B cell (primary cell): Measurements from ENCODE around the gene NPHP4. TPM values are rescaled to one million over a fixed set of nuclear protein-coding genes. Genes with fewer than 3 reads are reported as not detected.

Source experiments
- ATAC-seq: fragments of 200-7000 bp; cut with Tn5 transposase; one replicate; pipeline ENCODE4 v1.10.0; 2021; ENCODE audit warnings: low read depth, mild to moderate bottlenecking, moderate number of reproducible peaks, moderate library complexity
- CTCF ChIA-PET: fragments of 350-600 bp; sonication (Branson Sonifier 250); formaldehyde crosslinking; loops from one replicate; lab custom pipeline; 2021; ENCODE audit warnings: antibody characterized with exemption, inconsistent platforms; lab: Charles Lee
- POLR2A ChIA-PET: fragments of 350-600 bp; sonication (Branson Sonifier 250); formaldehyde crosslinking; loops from one replicate; lab custom pipeline; 2021; ENCODE audit warnings: antibody characterized with exemption; lab: Charles Lee
- DNase-seq: peaks from one replicate; pipeline ENCODE4 v3.0.0; 2013
- H2AFZ ChIP-seq: 2 replicates; pipeline ENCODE4 v1.6.1; 2012; ENCODE audit warnings: mild to moderate bottlenecking, low read depth, low read length; ENCODE audit not compliant: insufficient read depth, poor library complexity, severe bottlenecking
- H3K27ac ChIP-seq, 2 donors: 1 replicate in 1 of 2; 2 replicates in 1 of 2; pipeline ENCODE4 v1.5.1; 2012 to 2013; ENCODE audit warnings: low read length in 2 of 2, mild to moderate bottlenecking in 2 of 2, moderate library complexity in 1 of 2
- H3K27me3 ChIP-seq, 4 experiments: fragments of 200-600 bp in 1 of 4; sonication (generic) in 1 of 4; replicated peaks in 1 of 4; 1 replicate in 2 of 4; 2 replicates in 2 of 4; pipeline versions ENCODE4 v1.6.1 to v1.7.0; 2013 to 2016; ENCODE audit warnings: low read length in 3 of 4, mild to moderate bottlenecking in 2 of 4, mixed read lengths in 1 of 4, moderate library complexity in 1 of 4; ENCODE audit not compliant: insufficient read depth in 4 of 4, control insufficient read depth in 3 of 4; ENCODE audit errors: control extremely low read depth in 1 of 4
- H3K36me3 ChIP-seq, 2 experiments: replicated peaks in 1 of 2; 1 replicate in 1 of 2; 2 replicates in 1 of 2; pipeline versions ENCODE4 v1.6.1 to v1.7.1; 2013; ENCODE audit warnings: low read length in 1 of 2; ENCODE audit not compliant: insufficient read depth in 2 of 2, control insufficient read depth in 1 of 2; ENCODE audit errors: control extremely low read depth in 1 of 2, extremely low read depth in 1 of 2
- H3K4me1 ChIP-seq, 2 donors: fragments of 200-600 bp in 1 of 2; sonication (generic) in 1 of 2; 1 replicate in 1 of 2; 2 replicates in 1 of 2; pipeline versions ENCODE4 v1.5.1 to v1.6.1; 2013 to 2017; ENCODE audit warnings: low read length in 2 of 2; ENCODE audit not compliant: control insufficient read depth in 2 of 2, insufficient read depth in 2 of 2
- H3K4me2 ChIP-seq: replicated peaks from 2 replicates; pipeline ENCODE3; 2012; ENCODE audit warnings: mild to moderate bottlenecking, low read depth, low read length; ENCODE audit not compliant: poor library complexity, severe bottlenecking
- H3K4me3 ChIP-seq, 5 experiments: fragments of 200-600 bp in 1 of 5; sonication (generic) in 1 of 5; 1 replicate in 3 of 5; 2 replicates in 2 of 5; pipeline versions ENCODE4 v1.5.1 to v1.7.0; 2011 to 2016; ENCODE audit warnings: low read length in 4 of 5, mild to moderate bottlenecking in 4 of 5, low read depth in 2 of 5, control low read depth in 1 of 5, moderate library complexity in 1 of 5; ENCODE audit not compliant: insufficient read depth in 1 of 5; ENCODE audit errors: control extremely low read depth in 1 of 5, extremely low read depth in 1 of 5
- H3K79me2 ChIP-seq: fragments of 200-600 bp; sonication (generic); one replicate; pipeline ENCODE4 v1.6.0; 2016; ENCODE audit warnings: low read length; ENCODE audit not compliant: control insufficient read depth, insufficient read depth
- H3K9ac ChIP-seq: fragments of 200-600 bp; sonication (generic); 2 replicates; pipeline ENCODE4 v1.6.1; 2017; ENCODE audit warnings: mild to moderate bottlenecking, low read length, moderate library complexity
- H3K9me3 ChIP-seq, 3 donors: one replicate each; pipeline versions ENCODE4 v1.6.1 to v1.7.1; 2013; ENCODE audit warnings: low read length in 2 of 3; ENCODE audit not compliant: control insufficient read depth in 2 of 3, insufficient read depth in 1 of 3; ENCODE audit errors: control extremely low read depth in 1 of 3
- H4K20me1 ChIP-seq: 2 replicates; pipeline ENCODE4 v1.6.0; 2012; ENCODE audit warnings: mild to moderate bottlenecking, low read length; ENCODE audit not compliant: insufficient read depth, control insufficient read depth, poor library complexity, severe bottlenecking
- H3K27ac Mint-ChIP-seq: one replicate; pipeline ENCODE4 v1.8.0; 2021; ENCODE audit warnings: mixed read lengths
- H3K27me3 Mint-ChIP-seq: one replicate; pipeline ENCODE4 v1.8.0; 2021; ENCODE audit warnings: mixed read lengths
- H3K4me1 Mint-ChIP-seq: one replicate; pipeline ENCODE4 v1.8.0; 2021; ENCODE audit warnings: mixed read lengths
- H3K4me3 Mint-ChIP-seq: one replicate; pipeline ENCODE4 v1.8.0; 2021; ENCODE audit warnings: mixed read lengths
- H3K9me3 Mint-ChIP-seq: one replicate; pipeline ENCODE4 v1.8.0; 2022; ENCODE audit warnings: mixed read lengths; ENCODE audit not compliant: insufficient read depth
- EZH2 ChIP-seq: IDR thresholded peaks from 2 replicates; pipeline ENCODE4 v1.6.1; 2012; ENCODE audit warnings: borderline replicate concordance, low read depth, mild to moderate bottlenecking, moderate library complexity, low read length; ENCODE audit not compliant: insufficient read depth, poor library complexity, severe bottlenecking
- WGBS: methylation state at CpG from one replicate; pipeline ENCODE4 v1.1.5; 2013; ENCODE audit warnings: missing lambda C conversion rate; ENCODE audit not compliant: insufficient coverage; 5-methylcytosine and 5-hydroxymethylcytosine counted together
- intact Hi-C: fragments of 100-400 bp; cut with micrococcal nuclease; formaldehyde crosslinking; loops from one replicate; pipeline ENCODE4 v1.10.0; 2022
- polyA plus RNA-seq: library from polyadenylated mRNA; depleted of rRNA; stranded (reverse); fragments of >200 nt; gene quantifications from 2 replicates; pipeline ENCODE4 v1.2.3, GENCODE V29; 2012
- total RNA-seq, 2 donors: library from RNA; stranded (reverse); fragments of 120-200 nt in 1 of 2; gene quantifications; 1 replicate in 1 of 2; 2 replicates in 1 of 2; pipeline versions ENCODE4 v1.2.3 to v1.2.4, GENCODE V29; 2013 to 2022
- TF ChIP-seq, protein P1 (sequence below): fragments of 200-600 bp; IDR thresholded peaks from one replicate; pipeline ENCODE4 v1.8.0; 2022; ENCODE audit warnings: antibody characterized with exemption, mild to moderate bottlenecking

Gene NPHP4
- total and polyA plus RNA-seq, 2 donors (not counting 1 experiment from before 2014, with no cell fraction given), result 6.5 to 14.8 TPM

DNA sequence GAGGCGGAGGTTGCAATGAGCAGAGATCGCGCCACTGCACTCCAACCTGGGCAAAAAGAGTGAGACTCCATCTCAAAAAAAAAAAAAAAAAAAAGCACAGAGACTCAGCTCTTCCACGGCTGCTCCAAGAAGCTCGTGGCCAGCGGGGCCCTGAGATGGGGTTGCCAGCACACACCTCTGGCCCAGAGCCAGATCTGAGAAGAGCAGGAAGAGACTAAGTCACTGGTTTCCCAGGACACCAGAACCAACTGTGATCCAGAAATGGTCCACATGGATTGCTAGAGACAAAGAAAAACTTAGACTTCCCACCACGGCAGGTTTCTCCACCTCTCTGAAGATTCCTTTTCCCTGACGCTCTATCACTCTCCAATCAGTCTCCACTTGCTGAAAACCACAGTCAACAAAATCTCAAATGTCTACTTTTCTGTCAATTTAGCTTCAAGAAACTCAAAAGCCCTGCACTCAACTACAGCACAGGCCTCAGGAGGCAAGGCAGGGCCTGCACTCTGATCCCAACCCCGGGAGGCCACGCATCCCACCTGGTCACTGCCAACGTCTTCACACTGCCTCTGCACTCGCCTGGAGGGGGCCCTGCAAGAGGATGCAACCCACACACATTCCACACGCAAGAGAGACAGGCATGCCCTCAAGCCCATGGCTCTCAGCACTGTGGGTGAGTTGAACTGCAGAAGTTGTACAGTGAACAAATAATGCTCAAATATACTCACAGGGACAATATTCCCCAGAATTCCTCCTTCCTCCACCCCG, 79.0 kb downstream of the NPHP4 start:
- TF ChIP-seq, protein P1, sequence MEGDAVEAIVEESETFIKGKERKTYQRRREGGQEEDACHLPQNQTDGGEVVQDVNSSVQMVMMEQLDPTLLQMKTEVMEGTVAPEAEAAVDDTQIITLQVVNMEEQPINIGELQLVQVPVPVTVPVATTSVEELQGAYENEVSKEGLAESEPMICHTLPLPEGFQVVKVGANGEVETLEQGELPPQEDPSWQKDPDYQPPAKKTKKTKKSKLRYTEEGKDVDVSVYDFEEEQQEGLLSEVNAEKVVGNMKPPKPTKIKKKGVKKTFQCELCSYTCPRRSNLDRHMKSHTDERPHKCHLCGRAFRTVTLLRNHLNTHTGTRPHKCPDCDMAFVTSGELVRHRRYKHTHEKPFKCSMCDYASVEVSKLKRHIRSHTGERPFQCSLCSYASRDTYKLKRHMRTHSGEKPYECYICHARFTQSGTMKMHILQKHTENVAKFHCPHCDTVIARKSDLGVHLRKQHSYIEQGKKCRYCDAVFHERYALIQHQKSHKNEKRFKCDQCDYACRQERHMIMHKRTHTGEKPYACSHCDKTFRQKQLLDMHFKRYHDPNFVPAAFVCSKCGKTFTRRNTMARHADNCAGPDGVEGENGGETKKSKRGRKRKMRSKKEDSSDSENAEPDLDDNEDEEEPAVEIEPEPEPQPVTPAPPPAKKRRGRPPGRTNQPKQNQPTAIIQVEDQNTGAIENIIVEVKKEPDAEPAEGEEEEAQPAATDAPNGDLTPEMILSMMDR, result no peak
- no peak overlapping the region for H3K27ac ChIP-seq

DNA sequence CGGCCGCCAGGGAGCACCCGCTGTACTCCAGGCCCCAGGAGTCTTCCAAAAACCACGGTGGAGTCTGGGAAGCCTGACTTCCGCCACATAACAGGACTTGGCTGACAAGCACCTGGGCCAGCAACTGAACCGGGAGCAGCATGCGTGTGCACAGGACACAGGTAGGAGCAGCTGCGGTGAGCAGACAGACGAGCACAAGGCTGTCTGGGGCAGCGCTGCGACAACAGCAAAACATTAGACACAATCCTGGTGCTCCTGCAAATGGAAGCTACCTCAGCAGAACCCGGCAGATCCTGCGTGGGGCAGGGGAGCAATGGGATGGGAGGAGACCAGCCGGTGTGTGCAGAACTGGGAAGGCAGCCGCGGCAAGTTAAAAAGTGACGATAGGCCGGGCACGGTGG, 80.4 kb downstream of the NPHP4 start:
- no peaks in the 10 kb centered on the region for H4K20me1 ChIP-seq
- H3K4me1 ChIP-seq, result no peaks in the 10 kb centered on the region
- WGBS, result 97% methylated on average over 11 of the region's 19 CpGs
- intact Hi-C loops, result no loop called here
- H3K27me3 Mint-ChIP-seq, result no peaks in the 10 kb centered on the region
- no peak overlapping the region for H3K4me3 ChIP-seq
- POLR2A ChIA-PET, result no interaction called here
- H3K4me1 Mint-ChIP-seq, result peaks cover 4% of the 10 kb centered on the region
- H3K9me3 ChIP-seq, result no peaks in the 10 kb centered on the region
- H3K9ac ChIP-seq, result no peak overlapping the region
- H3K4me2 ChIP-seq, result no peak overlapping the region
- H3K4me3 Mint-ChIP-seq, result no peak overlapping the region
- H3K9me3 Mint-ChIP-seq, result no peaks in the 10 kb centered on the region
- no peaks in the 10 kb centered on the region for H3K36me3 ChIP-seq
- H3K27ac Mint-ChIP-seq, result no peak overlapping the region
- ATAC-seq, result no peak
- no peak overlapping the region for H3K27ac ChIP-seq
- no peak for DNase-seq
- H3K27me3 ChIP-seq, result no peaks in the 10 kb centered on the region
- CTCF ChIA-PET, result no interaction called here
- TF ChIP-seq, protein P1, result no peak
- no peak for TF ChIP-seq EZH2
- H3K79me2 ChIP-seq, result no peaks in the 10 kb centered on the region
- no peak overlapping the region for H2AFZ ChIP-seq

More for the DNA sequence above, 79.0 kb downstream of the NPHP4 start:
- POLR2A ChIA-PET, result no interaction called here
- no peak overlapping the region for H3K9ac ChIP-seq
- no peak for DNase-seq
- no peak overlapping the region for H3K4me3 Mint-ChIP-seq
- H3K9me3 Mint-ChIP-seq, result no peaks in the 10 kb centered on the region
- H3K36me3 ChIP-seq, result no peaks in the 10 kb centered on the region
- CTCF ChIA-PET, result interaction anchor here (0.6 kb wide), 1 partner anchor 483 kb away, joined by 4 read pairs; no protein-coding TSS in a partner anchor
- no peak overlapping the region for H3K4me2 ChIP-seq
- no peaks in the 10 kb centered on the region for H3K27me3 ChIP-seq
- H2AFZ ChIP-seq, result no peak overlapping the region
- H3K9me3 ChIP-seq, result no peaks in the 10 kb centered on the region
- H4K20me1 ChIP-seq, result no peaks in the 10 kb centered on the region
- intact Hi-C loops, result no loop called here
- 90% methylated on average over 13 of the region's 14 CpGs for WGBS
- H3K79me2 ChIP-seq, result no peaks in the 10 kb centered on the region
- peaks cover 4% of the 10 kb centered on the region for H3K4me1 Mint-ChIP-seq
- no peak overlapping the region for H3K27ac Mint-ChIP-seq
- no peaks in the 10 kb centered on the region for H3K4me1 ChIP-seq
- no peak for ATAC-seq
- no peaks in the 10 kb centered on the region for H3K27me3 Mint-ChIP-seq
- H3K4me3 ChIP-seq, result no peak overlapping the region
